HL-60 (cell line): Measurements from ENCODE around the gene CHURC1.

ENCODE experiments used
- POLR2AphosphoS5 ChIP-seq: IDR thresholded peaks from 2 replicates; pipeline ENCODE4 v1.6.1; 2012; ENCODE audit warnings: low read depth
- TF ChIP-seq, protein P1 (sequence below): IDR thresholded peaks from one replicate; pipeline ENCODE4 v1.5.1; 2011; ENCODE audit warnings: low read length, control low read depth, inconsistent platforms; ENCODE audit not compliant: insufficient read depth

GRCh38 chr14:64891839-64892375 lies 22.3 kb upstream of the CHURC1 start:
- TF ChIP-seq, protein P1, sequence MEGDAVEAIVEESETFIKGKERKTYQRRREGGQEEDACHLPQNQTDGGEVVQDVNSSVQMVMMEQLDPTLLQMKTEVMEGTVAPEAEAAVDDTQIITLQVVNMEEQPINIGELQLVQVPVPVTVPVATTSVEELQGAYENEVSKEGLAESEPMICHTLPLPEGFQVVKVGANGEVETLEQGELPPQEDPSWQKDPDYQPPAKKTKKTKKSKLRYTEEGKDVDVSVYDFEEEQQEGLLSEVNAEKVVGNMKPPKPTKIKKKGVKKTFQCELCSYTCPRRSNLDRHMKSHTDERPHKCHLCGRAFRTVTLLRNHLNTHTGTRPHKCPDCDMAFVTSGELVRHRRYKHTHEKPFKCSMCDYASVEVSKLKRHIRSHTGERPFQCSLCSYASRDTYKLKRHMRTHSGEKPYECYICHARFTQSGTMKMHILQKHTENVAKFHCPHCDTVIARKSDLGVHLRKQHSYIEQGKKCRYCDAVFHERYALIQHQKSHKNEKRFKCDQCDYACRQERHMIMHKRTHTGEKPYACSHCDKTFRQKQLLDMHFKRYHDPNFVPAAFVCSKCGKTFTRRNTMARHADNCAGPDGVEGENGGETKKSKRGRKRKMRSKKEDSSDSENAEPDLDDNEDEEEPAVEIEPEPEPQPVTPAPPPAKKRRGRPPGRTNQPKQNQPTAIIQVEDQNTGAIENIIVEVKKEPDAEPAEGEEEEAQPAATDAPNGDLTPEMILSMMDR, result no peak
- TF ChIP-seq POLR2AphosphoS5, result no peak
